ENCODE data around the gene NTSR1. TPM values are rescaled to one million over a fixed set of nuclear protein-coding genes. Genes with fewer than 3 reads are reported as not detected.

NTSR1 gene
- total RNA-seq, 1 experiment from 2014 or later = 44.1 TPM

- no TSS peak for BruUV-seq (replicated peaks)
- in situ Hi-C loops (cut with HindIII; ENCODE audit: low pct_unique_long_range_greater_than_20kb, low sequenced_read_pairs) (no loop called here), intact Hi-C loops (cut with micrococcal nuclease; ENCODE audit: unreplicated experiment) (no loop called here)
- H3K4me3 ChIP-seq (ENCODE audit: low read depth in 2 of 2, low read length in 2 of 2) = no peak overlapping the region
- peak overlapping the region; percentile 29; the same call in 1 of the 2 replicates for H3K27ac ChIP-seq (ENCODE audit: low read length)
- DNase-seq (ENCODE audit: low read depth, low spot score) = no peak
- peaks cover 7% of the 10 kb centered on the region; the same call in 1 of the 2 replicates for H3K9me3 ChIP-seq (ENCODE audit: control insufficient read depth, insufficient read depth, low read depth, low read length)
- peaks cover 60% of the 10 kb centered on the region for H3K4me1 ChIP-seq (ENCODE audit: control insufficient read depth, insufficient read depth, low read length)
- ChIA-PET CTCF (no interaction called here), POLR2A (no interaction called here)
- TF ChIP-seq REST (IDR thresholded peaks at IDR 0.05; ENCODE audit: insufficient read depth in 1 of 2, low read depth in 2 of 2, low read length in 1 of 2) = no peak
- TF ChIP-seq SIN3A (IDR thresholded peaks at IDR 0.05; ENCODE audit: borderline replicate concordance, insufficient read depth, low read depth, low read length) = no peak
- TF ChIP-seq CTCF (IDR thresholded peaks at IDR 0.05) = no peak
- no peak for TF ChIP-seq TCF7L2 (IDR thresholded peaks at IDR 0.05; ENCODE audit: low read depth, low read length)
- TF ChIP-seq POLR2AphosphoS5 (IDR thresholded peaks at IDR 0.05; ENCODE audit: low read depth, low read length) = no peak
- H3K36me3 ChIP-seq (ENCODE audit: control insufficient read depth, insufficient read depth, low read length) = no peaks in the 10 kb centered on the region
- no peaks in the 10 kb centered on the region for H3K27me3 ChIP-seq (ENCODE audit: control insufficient read depth, insufficient read depth, low read length)
- ATAC-seq = no peak
Measured at GRCh38 chr20:62716941-62717310, 8.3 kb downstream of the NTSR1 start.

GRCh38 chr20:62717933-62718332 lies 9.3 kb downstream of the NTSR1 start:
- DNase-seq (ENCODE audit: low read depth, low spot score) (no peak), ATAC-seq (no peak)
- Histone ChIP-seq H3K27me3 (ENCODE audit: control insufficient read depth, insufficient read depth, low read length) (no peaks in the 10 kb centered on the region), H3K4me3 (ENCODE audit: low read depth in 2 of 2, low read length in 2 of 2) (no peak overlapping the region), H3K27ac (ENCODE audit: low read length) (no peak overlapping the region), H3K36me3 (ENCODE audit: control insufficient read depth, insufficient read depth, low read length) (no peaks in the 10 kb centered on the region), H3K9me3 (ENCODE audit: control insufficient read depth, insufficient read depth, low read depth, low read length) (peaks cover 7% of the 10 kb centered on the region; the same call in 1 of the 2 replicates), H3K4me1 (ENCODE audit: control insufficient read depth, insufficient read depth, low read length) (peaks cover 60% of the 10 kb centered on the region)
- no peak for TF ChIP-seq SIN3A (IDR thresholded peaks at IDR 0.05; ENCODE audit: borderline replicate concordance, insufficient read depth, low read depth, low read length)
- POLR2A ChIA-PET = no interaction called here
- intact Hi-C loops (cut with micrococcal nuclease; ENCODE audit: unreplicated experiment) = no loop called here
- in situ Hi-C loops (cut with HindIII; ENCODE audit: low pct_unique_long_range_greater_than_20kb, low sequenced_read_pairs) = no loop called here
- BruUV-seq (replicated peaks) = no TSS peak
- CTCF ChIA-PET = interaction anchor here (1.1 kb wide), 1 partner anchor 73 kb away, joined by 3 read pairs; no protein-coding TSS in a partner anchor

GRCh38 chr20:62718546-62718945 lies 9.9 kb downstream of the NTSR1 start:
- ChIA-PET POLR2A (no interaction called here), CTCF (interaction anchor here (0.5 to 1.1 kb wide), 2 partner anchors 72 to 106 kb away, joined by 3 to 4 read pairs; no protein-coding TSS in a partner anchor)
- no peak overlapping the region for H3K4me3 ChIP-seq (ENCODE audit: low read depth in 2 of 2, low read length in 2 of 2)
- ATAC-seq = no peak
- no peak overlapping the region; the same call in 1 of the 2 replicates for H3K27ac ChIP-seq (ENCODE audit: low read length)
- no TSS peak for BruUV-seq (replicated peaks)
- H3K4me1 ChIP-seq (ENCODE audit: control insufficient read depth, insufficient read depth, low read length) = peaks cover 60% of the 10 kb centered on the region
- intact Hi-C loops (cut with micrococcal nuclease; ENCODE audit: unreplicated experiment) (no loop called here), in situ Hi-C loops (cut with HindIII; ENCODE audit: low pct_unique_long_range_greater_than_20kb, low sequenced_read_pairs) (no loop called here)
- TF ChIP-seq CTCF (IDR thresholded peaks at IDR 0.05) = no peak
- no peak for TF ChIP-seq POLR2AphosphoS5 (IDR thresholded peaks at IDR 0.05; ENCODE audit: low read depth, low read length)
- TF ChIP-seq REST (IDR thresholded peaks at IDR 0.05; ENCODE audit: insufficient read depth in 1 of 2, low read depth in 2 of 2, low read length in 1 of 2) = no peak
- no peak for TF ChIP-seq SIN3A (IDR thresholded peaks at IDR 0.05; ENCODE audit: borderline replicate concordance, insufficient read depth, low read depth, low read length)
- no peak for TF ChIP-seq TCF7L2 (IDR thresholded peaks at IDR 0.05; ENCODE audit: low read depth, low read length)
- H3K9me3 ChIP-seq (ENCODE audit: control insufficient read depth, insufficient read depth, low read depth, low read length) = peaks cover 7% of the 10 kb centered on the region; the same call in 1 of the 2 replicates
- no peaks in the 10 kb centered on the region for H3K36me3 ChIP-seq (ENCODE audit: control insufficient read depth, insufficient read depth, low read length)
- H3K27me3 ChIP-seq (ENCODE audit: control insufficient read depth, insufficient read depth, low read length) = no peaks in the 10 kb centered on the region
- DNase-seq (ENCODE audit: low read depth, low spot score) = no peak

Data from Panc1 (cell line).